Caki2 (cell line): ENCODE data around the gene CDH15. TPM values are rescaled to one million over a fixed set of nuclear protein-coding genes. Genes with fewer than 3 reads are reported as not detected.

Experiments used
- DNase-seq: peaks from one replicate; pipeline ENCODE4 v3.0.0-alpha.2; 2015; ENCODE audit warnings: low read depth
- in situ Hi-C: cut with HindIII; loops from 2 replicates; pipeline ENCODE4 v1.10.0; 2016; ENCODE audit warnings: low sequenced_read_pairs, low pct_unique_long_range_greater_than_20kb, mixed read lengths
- total RNA-seq: library from RNA; depleted of rRNA; stranded (reverse); fragments of >200 nt; shearing (Covaris generic); gene quantifications from 2 replicates; pipeline ENCODE4 v1.2.3, GENCODE V29; 2014; ENCODE audit warnings: low replicate concordance

The CDH15 gene
- total RNA-seq, 1 experiment from 2014 or later, result 0.51 TPM

GRCh38 chr16:89152831-89153700 is 18.5 kb upstream of the CDH15 start:
- in situ Hi-C loops, result no loop called here

GRCh38 chr16:89153848-89154271 is 17.7 kb upstream of the CDH15 start:
- DNase-seq, result no peak
- in situ Hi-C loops, result no loop called here

More at GRCh38 chr16:89152831-89153700, 18.5 kb upstream of the CDH15 start:
- DNase-seq, result no peak

GRCh38 chr16:89154390-89155183 is 17.0 kb upstream of the CDH15 start:
- in situ Hi-C loops, result no loop called here
- no peak for DNase-seq

- in situ Hi-C loops, result no loop called here
- DNase-seq, result no peak
Observed at GRCh38 chr16:89155184-89155679, 16.3 kb upstream of the CDH15 start.

GRCh38 chr16:89155851-89156739 is 15.5 kb upstream of the CDH15 start:
- in situ Hi-C loops, result no loop called here
- DNase-seq, result no peak

- no peak for DNase-seq
- in situ Hi-C loops, result no loop called here
Observed at GRCh38 chr16:89156740-89157645, 14.6 kb upstream of the CDH15 start.

- no peak for DNase-seq
- in situ Hi-C loops, result no loop called here
Observed at GRCh38 chr16:89157778-89158177, 13.8 kb upstream of the CDH15 start.

GRCh38 chr16:89159066-89159849 is 12.3 kb upstream of the CDH15 start:
- in situ Hi-C loops, result no loop called here
- no peak for DNase-seq

GRCh38 chr16:89159850-89160354 is 11.6 kb upstream of the CDH15 start:
- DNase-seq, result no peak
- in situ Hi-C loops, result no loop called here

- DNase-seq, result no peak
- in situ Hi-C loops, result no loop called here
Observed at GRCh38 chr16:89160977-89161701, 10.4 kb upstream of the CDH15 start.

GRCh38 chr16:89161763-89162713 is 9.5 kb upstream of the CDH15 start:
- in situ Hi-C loops, result no loop called here

GRCh38 chr16:89163297-89163696 is 8.3 kb upstream of the CDH15 start:
- in situ Hi-C loops, result no loop called here
- DNase-seq, result no peak

More at GRCh38 chr16:89161763-89162713, 9.5 kb upstream of the CDH15 start:
- DNase-seq, result no peak

GRCh38 chr16:89164436-89164835 is 7.1 kb upstream of the CDH15 start:
- in situ Hi-C loops, result no loop called here
- no peak for DNase-seq

- in situ Hi-C loops, result no loop called here
- no peak for DNase-seq
Observed at GRCh38 chr16:89164847-89165680, 6.5 kb upstream of the CDH15 start.
